A673 (cell line): ENCODE data around the gene TERT. TPM values are rescaled to one million over a fixed set of nuclear protein-coding genes. Genes with fewer than 3 reads are reported as not detected.

Experiments used
- BruUV-seq: library from RNA; stranded (reverse); fragments of 400-500 nt; replicated peaks from 2 replicates; lab custom pipeline; 2021; lab: Mats Ljungman, UMichigan
- CTCF ChIA-PET: fragments of 300-600 bp; sonication (Branson Sonifier 250); formaldehyde crosslinking; loops from one replicate; lab custom pipeline; 2022; ENCODE audit warnings: antibody characterized with exemption; lab: Charles Lee
- POLR2A ChIA-PET: fragments of 300-600 bp; sonication (Branson Sonifier 250); formaldehyde crosslinking; loops from one replicate; lab custom pipeline; 2022; ENCODE audit warnings: antibody characterized with exemption; ENCODE audit not compliant: low non-redundant PET; lab: Charles Lee
- DNase-seq: peaks from one replicate; pipeline ENCODE4 v3.0.0-alpha.2; 2015; ENCODE audit warnings: low spot score
- H3K27ac ChIP-seq: fragments of 200-600 bp; sonication (generic); 2 replicates; pipeline ENCODE4 v1.5.1; 2016; ENCODE audit warnings: mixed run types, low read depth, mild to moderate bottlenecking, mixed read lengths, antibody characterized with exemption, low read length; ENCODE audit not compliant: poor library complexity, severe bottlenecking
- H3K27me3 ChIP-seq: fragments of 200-600 bp; sonication (generic); replicated peaks from 2 replicates; pipeline ENCODE4 v1.6.1; 2017; ENCODE audit warnings: mixed run types, low read depth, mild to moderate bottlenecking, mixed read lengths, antibody characterized with exemption, low read length; ENCODE audit not compliant: insufficient read depth, poor library complexity
- H3K36me3 ChIP-seq: fragments of 200-600 bp; sonication (generic); 2 replicates; pipeline ENCODE4 v1.6.1; 2016; ENCODE audit warnings: mixed run types, mild to moderate bottlenecking, mixed read lengths, antibody characterized with exemption, low read length; ENCODE audit not compliant: insufficient read depth, poor library complexity, severe bottlenecking
- H3K4me1 ChIP-seq: fragments of 200-600 bp; sonication (generic); 2 replicates; pipeline ENCODE4 v1.6.1; 2017; ENCODE audit warnings: mixed run types, mild to moderate bottlenecking, mixed read lengths, antibody characterized with exemption, low read length; ENCODE audit not compliant: insufficient read depth, poor library complexity, severe bottlenecking
- H3K4me3 ChIP-seq: fragments of 200-600 bp; sonication (generic); 2 replicates; pipeline ENCODE4 v1.5.1; 2016; ENCODE audit warnings: low read depth, mixed run types, mild to moderate bottlenecking, mixed read lengths, low read length; ENCODE audit not compliant: poor library complexity, severe bottlenecking
- H3K9me3 ChIP-seq: fragments of 200-600 bp; sonication (generic); 2 replicates; pipeline ENCODE4 v1.6.1; 2016; ENCODE audit warnings: mixed run types, low read depth, mild to moderate bottlenecking, mixed read lengths, antibody characterized with exemption, low read length; ENCODE audit not compliant: poor library complexity, severe bottlenecking
- CTCF ChIP-seq: fragments of 300-800, 200-600 bp; sonication (generic); conservative IDR thresholded peaks from 2 replicates; pipeline ENCODE4 v1.5.1; 2017; ENCODE audit warnings: low read depth, mild to moderate bottlenecking, antibody characterized with exemption, low read length, moderate library complexity, mixed read lengths
- EZH2 ChIP-seq: fragments of 200-600 bp; sonication (generic); IDR thresholded peaks from 2 replicates; pipeline ENCODE4 v1.6.1; 2017; ENCODE audit warnings: borderline replicate concordance, low read depth, mild to moderate bottlenecking, mixed read lengths, antibody characterized with exemption, low read length; ENCODE audit not compliant: poor library complexity, severe bottlenecking
- intact Hi-C: fragments of 100-400 bp; cut with micrococcal nuclease; formaldehyde crosslinking; loops from one replicate; pipeline ENCODE4 v1.10.0; 2022; ENCODE audit not compliant: unreplicated experiment
- total RNA-seq: library from RNA; stranded (reverse); gene quantifications from 2 replicates; pipeline ENCODE4 v1.2.3, GENCODE V29; 2021

TERT gene
- total RNA-seq, 1 experiment from 2014 or later: 14.2 TPM

GRCh38 chr5:1217596-1218206, 77.2 kb downstream of the TERT start:
- TF ChIP-seq CTCF (no peak; the same call in 1 of the 2 replicates), EZH2 (no peak)
- no peaks in the 10 kb centered on the region for H3K4me1 ChIP-seq
- no peaks in the 10 kb centered on the region for H3K27me3 ChIP-seq
- H3K36me3 ChIP-seq: no peaks in the 10 kb centered on the region
- CTCF ChIA-PET: no interaction called here
- no peak overlapping the region for H3K4me3 ChIP-seq
- POLR2A ChIA-PET: no interaction called here
- peak; percentile 55 for DNase-seq
- no TSS peak for BruUV-seq
- intact Hi-C loops: no loop called here
- no peaks in the 10 kb centered on the region for H3K9me3 ChIP-seq
- no peak overlapping the region for H3K27ac ChIP-seq

DNA sequence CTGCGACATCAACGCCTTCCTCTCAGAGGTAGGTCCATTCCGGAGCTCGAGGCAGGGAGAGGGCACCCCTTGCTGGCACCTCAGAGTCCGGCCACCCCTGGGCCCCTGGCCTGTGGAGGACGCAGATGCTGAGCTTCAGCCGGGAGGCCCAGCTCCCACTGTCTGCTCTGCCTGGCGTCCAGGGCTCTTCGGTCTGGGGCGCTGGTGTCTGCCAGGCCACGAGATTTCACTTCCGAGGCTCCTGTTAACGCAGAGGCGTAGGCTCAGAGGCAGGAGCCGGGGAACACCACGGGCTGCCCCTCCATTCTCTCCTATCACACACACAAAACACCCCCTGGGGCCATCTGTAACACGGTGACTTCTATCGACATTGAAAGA, 78.0 kb downstream of the TERT start:
- TF ChIP-seq EZH2 (no peak), CTCF (no peak)
- no peak for DNase-seq
- H3K27ac ChIP-seq: no peak overlapping the region
- CTCF ChIA-PET: no interaction called here
- POLR2A ChIA-PET: no interaction called here
- no peaks in the 10 kb centered on the region for H3K4me1 ChIP-seq
- H3K4me3 ChIP-seq: no peak overlapping the region
- no peaks in the 10 kb centered on the region for H3K36me3 ChIP-seq
- no peaks in the 10 kb centered on the region for H3K9me3 ChIP-seq
- no peaks in the 10 kb centered on the region for H3K27me3 ChIP-seq
- intact Hi-C loops: no loop called here
- no TSS peak for BruUV-seq

DNA sequence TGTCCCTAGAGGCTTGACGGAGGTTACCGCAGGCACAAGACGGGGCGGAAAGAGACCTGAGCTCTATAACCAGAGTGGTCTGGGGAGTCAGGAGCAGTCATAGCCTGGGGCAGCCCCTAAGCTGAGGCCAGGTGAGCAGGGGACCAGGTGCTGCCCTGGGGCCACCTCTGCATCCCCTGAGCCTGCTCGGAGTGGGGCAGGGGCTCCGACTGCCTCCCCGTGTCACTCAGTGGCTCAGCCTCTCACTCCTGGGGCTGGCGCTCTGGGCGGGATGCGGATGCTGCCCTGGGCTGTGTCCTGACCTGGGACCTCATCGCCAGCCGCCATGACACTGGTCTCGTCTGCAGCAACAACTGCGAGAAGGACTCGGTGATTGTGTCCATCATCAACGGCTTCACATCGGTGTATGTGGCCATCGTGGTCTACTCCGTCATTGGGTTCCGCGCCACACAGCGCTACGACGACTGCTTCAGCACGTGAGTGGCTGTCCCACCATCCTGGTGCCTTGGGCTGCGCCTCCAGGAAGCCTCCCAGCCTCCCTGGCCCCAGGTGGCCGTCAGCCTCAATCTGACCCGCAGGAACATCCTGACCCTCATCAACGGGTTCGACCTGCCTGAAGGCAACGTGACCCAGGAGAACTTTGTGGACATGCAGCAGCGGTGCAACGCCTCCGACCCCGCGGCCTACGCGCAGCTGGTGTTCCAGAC, 78.5 kb downstream of the TERT start:
- no peaks in the 10 kb centered on the region for H3K27me3 ChIP-seq
- intact Hi-C loops: no loop called here
- no peaks in the 10 kb centered on the region for H3K9me3 ChIP-seq
- DNase-seq: no peak
- no peak overlapping the region for H3K4me3 ChIP-seq
- CTCF ChIA-PET: no interaction called here
- no peaks in the 10 kb centered on the region for H3K4me1 ChIP-seq
- POLR2A ChIA-PET: no interaction called here
- TF ChIP-seq EZH2 (no peak), CTCF (no peak)
- no peak overlapping the region for H3K27ac ChIP-seq
- H3K36me3 ChIP-seq: no peaks in the 10 kb centered on the region
- BruUV-seq: no TSS peak
